Activated T-cell treated with anti-CD3 and anti-CD28 coated beads, Interleukin-2, amount 50 U/mL, for 24 hours (primary cell): ENCODE data around the gene UQCRC2.
"Not testable (repeated sequence)": the region's sequence is repeated elsewhere in the genome, so short reads cannot be mapped to it uniquely, and the experiment has no call there.

Source experiments
- DNase-seq: peaks from one replicate; pipeline ENCODE4 v3.0.0-alpha.2; 2020
- H3K27ac Mint-ChIP-seq: 2 replicates; pipeline ENCODE4 v1.8.0; 2020; ENCODE audit warnings: mild to moderate bottlenecking, mixed read lengths
- H3K27me3 Mint-ChIP-seq: 2 replicates; pipeline ENCODE4 v1.8.0; 2020; ENCODE audit warnings: mixed read lengths
- H3K36me3 Mint-ChIP-seq: 2 replicates; pipeline ENCODE4 v1.8.0; 2020; ENCODE audit warnings: low read depth, mixed read lengths
- H3K4me1 Mint-ChIP-seq: 2 replicates; pipeline ENCODE4 v1.8.0; 2020; ENCODE audit warnings: low read depth, mixed read lengths
- H3K4me3 Mint-ChIP-seq: 2 replicates; pipeline ENCODE4 v1.8.0; 2020; ENCODE audit warnings: mild to moderate bottlenecking, moderate library complexity, mixed read lengths
- H3K9me3 Mint-ChIP-seq: 2 replicates; pipeline ENCODE4 v1.8.0; 2020; ENCODE audit warnings: mixed read lengths

UQCRC2 gene

DNA sequence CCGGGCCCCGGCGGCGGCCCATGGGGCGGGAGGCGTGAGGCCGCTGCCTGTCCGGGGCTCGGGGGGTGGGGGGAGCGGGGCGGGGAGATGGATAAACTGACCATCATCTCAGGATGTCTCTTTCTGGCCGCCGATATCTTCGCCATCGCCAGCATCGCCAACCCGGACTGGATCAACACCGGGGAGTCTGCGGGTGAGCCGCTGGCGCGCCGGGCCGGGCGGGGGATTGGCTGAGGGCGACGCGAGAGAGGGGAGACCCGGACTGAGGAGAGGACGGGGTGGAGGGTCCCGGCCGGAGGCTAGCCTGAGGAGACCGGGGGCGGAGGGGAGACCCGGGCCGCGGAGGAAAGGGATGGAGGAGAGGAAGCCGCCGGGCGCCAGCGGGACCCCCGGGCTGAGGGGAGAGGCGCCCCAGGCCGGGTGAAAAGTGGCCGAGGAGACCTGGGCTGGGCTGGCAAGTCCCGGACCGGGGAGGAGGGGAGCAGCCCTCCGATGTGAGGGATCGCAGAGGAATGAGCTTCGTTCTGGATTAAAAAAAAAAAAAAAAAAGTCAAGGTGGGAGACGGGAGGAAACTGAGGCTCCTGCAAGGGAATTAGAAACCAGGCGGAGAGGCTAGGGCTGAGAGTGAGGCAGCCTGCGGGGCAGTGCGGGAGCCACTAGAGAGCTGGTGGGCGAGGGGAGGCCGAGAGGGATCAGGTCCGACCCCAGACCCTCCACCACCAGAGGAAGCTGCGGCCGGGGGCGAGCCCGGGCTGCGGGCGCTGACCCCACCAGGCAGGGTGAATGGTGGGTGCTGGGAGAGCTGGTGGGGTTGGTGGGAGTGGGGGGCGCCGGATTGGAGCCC is 55.3 kb downstream of the UQCRC2 start:
- H3K9me3 Mint-ChIP-seq, result no peaks in the 10 kb centered on the region
- peak; percentile 63 for DNase-seq
- H3K4me3 Mint-ChIP-seq, result peak overlapping the region; percentile 88
- peaks cover 12% of the 10 kb centered on the region for H3K36me3 Mint-ChIP-seq
- H3K27me3 Mint-ChIP-seq, result no peaks in the 10 kb centered on the region
- H3K27ac Mint-ChIP-seq, result peak overlapping the region; percentile 85
- H3K4me1 Mint-ChIP-seq, result peaks cover 54% of the 10 kb centered on the region

DNA sequence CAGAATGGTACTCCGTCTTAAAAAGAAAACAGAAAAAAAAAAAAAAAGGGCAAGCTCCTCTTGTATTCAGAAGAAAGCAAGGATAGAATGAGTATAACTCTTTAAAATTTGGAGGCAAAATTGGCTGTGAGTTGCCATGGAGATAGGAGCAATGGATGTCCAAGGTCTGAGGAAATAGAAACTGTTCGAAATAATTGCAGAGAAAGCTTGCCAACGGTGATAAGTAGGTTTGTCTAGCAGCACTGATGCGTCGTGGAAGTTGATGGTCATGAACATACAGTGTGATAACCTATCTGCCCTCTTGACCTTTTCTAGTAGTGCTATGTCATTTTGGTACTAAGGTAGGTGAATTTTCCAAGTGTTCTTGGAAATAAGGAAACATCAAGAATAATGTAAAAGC is 57.7 kb downstream of the UQCRC2 start:
- no peak overlapping the region for H3K4me3 Mint-ChIP-seq
- peaks cover 70% of the 10 kb centered on the region for H3K4me1 Mint-ChIP-seq
- H3K9me3 Mint-ChIP-seq, result no peaks in the 10 kb centered on the region
- H3K27ac Mint-ChIP-seq, result no peak overlapping the region
- no peak for DNase-seq
- H3K36me3 Mint-ChIP-seq, result peaks cover 12% of the 10 kb centered on the region
- no peaks in the 10 kb centered on the region for H3K27me3 Mint-ChIP-seq

DNA sequence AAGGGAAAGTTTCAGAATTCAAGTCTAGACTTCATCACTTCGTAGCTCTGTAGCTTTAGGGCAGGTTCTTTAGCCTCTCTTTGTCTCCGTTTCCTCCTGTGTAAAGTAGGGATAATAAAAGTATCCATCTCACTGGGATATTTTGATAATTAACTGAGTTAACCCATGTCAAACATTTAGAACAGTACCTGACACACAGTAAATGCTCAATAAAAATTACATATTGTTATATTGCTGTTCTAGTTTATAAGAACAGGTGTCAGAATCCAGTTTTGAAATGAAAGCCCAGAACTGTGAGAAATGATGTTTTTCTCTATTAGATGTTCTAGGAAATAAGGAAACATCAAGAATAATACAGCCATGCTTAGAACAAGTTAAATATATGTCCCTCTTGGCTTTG is 59.1 kb downstream of the UQCRC2 start:
- Mint-ChIP-seq H3K4me3 (no peak overlapping the region), H3K36me3 (peaks cover 12% of the 10 kb centered on the region), H3K27me3 (no peaks in the 10 kb centered on the region), H3K4me1 (peaks cover 74% of the 10 kb centered on the region), H3K9me3 (no peaks in the 10 kb centered on the region), H3K27ac (no peak overlapping the region)
- no peak for DNase-seq

DNA sequence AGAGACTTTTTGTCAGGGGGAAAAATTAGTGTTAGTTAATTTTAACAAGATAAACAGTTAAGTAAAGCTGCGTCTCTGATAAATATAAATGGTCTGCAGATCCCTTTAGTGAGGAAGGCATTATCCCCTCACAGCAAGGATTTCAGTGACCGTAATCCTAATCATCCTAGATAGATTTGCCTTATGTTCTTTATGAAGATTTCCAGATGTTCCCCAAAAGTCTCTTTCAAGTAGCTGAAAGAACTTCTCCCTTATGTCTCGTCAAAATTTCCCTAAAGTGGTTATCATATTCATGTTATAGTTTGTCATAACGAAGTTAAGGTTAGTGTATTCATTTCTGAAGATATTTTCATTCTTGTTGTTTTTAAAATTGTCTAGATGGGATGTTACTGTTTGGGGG is 60.3 kb downstream of the UQCRC2 start:
- Mint-ChIP-seq H3K27me3 (no peaks in the 10 kb centered on the region), H3K27ac (peak overlapping the region; percentile 45), H3K36me3 (peaks cover 8% of the 10 kb centered on the region), H3K9me3 (no peaks in the 10 kb centered on the region), H3K4me1 (peaks cover 79% of the 10 kb centered on the region), H3K4me3 (no peak overlapping the region)
- no peak for DNase-seq

DNA sequence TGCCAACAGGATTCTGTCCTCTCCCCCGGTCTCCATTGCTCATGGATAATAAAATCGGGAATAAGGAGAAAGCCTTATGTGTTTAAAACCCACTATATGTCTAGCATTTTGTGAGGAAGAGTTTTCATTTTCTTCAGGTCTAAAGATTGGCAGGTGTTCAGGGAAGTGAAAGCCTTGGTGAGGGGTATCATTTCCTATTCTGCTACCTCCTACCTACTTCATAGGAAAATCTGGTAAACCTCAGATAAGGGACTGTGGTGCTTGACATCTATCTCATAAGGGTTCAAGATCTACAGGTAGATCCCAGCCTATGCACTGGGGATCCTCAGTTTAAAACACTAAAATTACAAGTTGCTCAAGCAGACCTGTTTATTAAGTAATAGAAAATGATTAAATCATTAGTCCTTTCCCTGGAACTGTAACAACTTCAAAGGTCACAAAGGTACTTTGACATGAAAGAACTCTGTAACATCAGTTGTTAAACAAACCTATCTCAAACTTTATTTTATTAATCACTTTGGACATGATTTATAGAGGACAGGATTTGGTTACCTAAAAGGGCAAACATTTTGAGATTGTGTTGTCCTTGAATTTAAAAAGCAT is 61.2 kb downstream of the UQCRC2 start:
- H3K4me1 Mint-ChIP-seq, result peaks cover 81% of the 10 kb centered on the region
- H3K36me3 Mint-ChIP-seq, result peaks cover 5% of the 10 kb centered on the region
- H3K27ac Mint-ChIP-seq, result no peak overlapping the region
- DNase-seq, result no peak
- H3K27me3 Mint-ChIP-seq, result no peaks in the 10 kb centered on the region
- no peak overlapping the region for H3K4me3 Mint-ChIP-seq
- H3K9me3 Mint-ChIP-seq, result no peaks in the 10 kb centered on the region

DNA sequence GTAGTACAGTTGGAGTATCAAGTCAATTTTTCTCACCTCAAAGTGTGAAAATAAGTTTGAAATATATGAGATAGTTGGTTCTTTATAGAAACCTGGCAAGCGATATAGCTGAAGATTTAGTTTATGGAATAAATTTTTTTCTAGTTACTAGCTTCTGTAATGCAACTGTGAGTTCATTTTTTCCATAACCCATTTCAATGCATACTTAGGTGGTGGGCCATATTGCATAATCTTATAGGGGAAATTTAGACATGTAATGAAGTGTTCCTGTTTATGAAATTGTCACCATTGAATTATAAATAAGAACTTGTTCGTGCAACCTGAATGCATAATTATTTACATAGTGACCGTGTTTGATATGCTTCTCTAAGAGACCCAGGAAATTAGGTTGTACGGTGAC is 63.8 kb downstream of the UQCRC2 start:
- no peaks in the 10 kb centered on the region for H3K27me3 Mint-ChIP-seq

DNA sequence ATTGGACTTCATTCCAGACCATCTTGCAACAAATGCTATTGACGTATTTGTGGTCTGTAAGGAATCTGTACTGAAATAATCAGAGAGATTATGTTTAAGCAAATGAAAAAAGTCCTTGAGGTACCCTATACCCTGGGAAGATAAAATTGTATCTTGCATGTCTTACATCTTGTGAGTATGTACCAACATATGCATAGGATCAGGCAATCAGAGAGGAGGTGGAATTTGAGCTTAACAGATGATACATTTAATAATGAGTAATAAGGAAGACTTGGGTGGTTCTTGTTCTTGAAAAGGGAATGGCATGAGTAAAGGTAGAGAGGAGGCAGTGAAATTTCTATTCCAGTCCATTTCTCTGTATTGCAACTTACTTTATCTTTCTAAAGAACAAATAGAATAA is 65.4 kb downstream of the UQCRC2 start:
- Mint-ChIP-seq H3K27ac (no peak overlapping the region), H3K27me3 (no peaks in the 10 kb centered on the region), H3K9me3 (no peaks in the 10 kb centered on the region), H3K36me3 (peaks cover 5% of the 10 kb centered on the region), H3K4me1 (peaks cover 60% of the 10 kb centered on the region), H3K4me3 (no peak overlapping the region)
- DNase-seq, result no peak

More for the DNA sequence above, 63.8 kb downstream of the UQCRC2 start:
- Mint-ChIP-seq H3K4me1 (peaks cover 69% of the 10 kb centered on the region), H3K27ac (no peak overlapping the region), H3K4me3 (no peak overlapping the region), H3K9me3 (no peaks in the 10 kb centered on the region), H3K36me3 (peaks cover 1% of the 10 kb centered on the region)
- no peak for DNase-seq

DNA sequence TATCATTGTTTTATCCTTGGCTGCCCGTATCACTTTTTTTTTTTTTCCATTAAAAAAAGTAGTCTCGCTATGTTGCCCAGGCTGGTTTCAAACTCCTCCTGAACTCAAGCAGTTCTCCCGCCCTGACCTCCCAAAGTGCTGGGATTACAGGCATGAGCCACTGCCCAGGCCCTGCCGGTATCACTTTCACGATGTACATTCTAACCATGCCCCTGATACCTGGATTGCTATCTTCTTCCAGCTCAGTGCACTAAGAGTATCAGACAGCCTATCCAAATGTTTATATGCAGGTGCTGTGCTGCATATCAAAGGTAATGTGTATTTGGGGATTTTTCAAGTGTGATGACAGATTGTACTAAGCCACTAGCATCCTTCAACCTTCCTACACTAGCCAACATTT is 69.0 kb downstream of the UQCRC2 start:
- H3K36me3 Mint-ChIP-seq, result peaks cover 10% of the 10 kb centered on the region
- peaks cover 40% of the 10 kb centered on the region for H3K4me1 Mint-ChIP-seq
- no peak overlapping the region for H3K27ac Mint-ChIP-seq
- no peak for DNase-seq
- no peaks in the 10 kb centered on the region for H3K27me3 Mint-ChIP-seq
- no peaks in the 10 kb centered on the region for H3K9me3 Mint-ChIP-seq
- H3K4me3 Mint-ChIP-seq, result no peak overlapping the region

DNA sequence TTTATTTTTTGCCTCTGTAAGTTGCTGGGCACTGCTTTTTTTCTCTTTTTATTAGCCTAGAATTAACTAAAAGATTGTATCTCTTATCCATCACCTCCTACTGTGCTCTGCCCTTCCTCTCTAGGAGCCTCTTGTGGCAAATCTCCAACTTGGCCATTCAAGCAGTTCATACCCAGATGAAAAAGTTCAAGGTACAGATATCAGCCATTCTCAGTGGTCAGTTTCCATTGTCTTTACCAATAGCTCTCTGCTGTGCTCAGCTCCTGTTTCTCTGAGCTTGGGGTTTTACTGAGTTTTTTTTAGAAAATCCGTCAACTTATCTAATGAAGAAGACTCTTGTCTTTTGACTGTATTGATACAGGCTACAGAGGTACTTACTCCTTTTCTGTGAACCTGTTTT is 70.3 kb downstream of the UQCRC2 start:
- no peak for DNase-seq
- no peak overlapping the region for H3K4me3 Mint-ChIP-seq
- H3K9me3 Mint-ChIP-seq, result no peaks in the 10 kb centered on the region
- no peaks in the 10 kb centered on the region for H3K27me3 Mint-ChIP-seq
- H3K36me3 Mint-ChIP-seq, result peaks cover 10% of the 10 kb centered on the region
- no peak overlapping the region for H3K27ac Mint-ChIP-seq
- H3K4me1 Mint-ChIP-seq, result peaks cover 42% of the 10 kb centered on the region

DNA sequence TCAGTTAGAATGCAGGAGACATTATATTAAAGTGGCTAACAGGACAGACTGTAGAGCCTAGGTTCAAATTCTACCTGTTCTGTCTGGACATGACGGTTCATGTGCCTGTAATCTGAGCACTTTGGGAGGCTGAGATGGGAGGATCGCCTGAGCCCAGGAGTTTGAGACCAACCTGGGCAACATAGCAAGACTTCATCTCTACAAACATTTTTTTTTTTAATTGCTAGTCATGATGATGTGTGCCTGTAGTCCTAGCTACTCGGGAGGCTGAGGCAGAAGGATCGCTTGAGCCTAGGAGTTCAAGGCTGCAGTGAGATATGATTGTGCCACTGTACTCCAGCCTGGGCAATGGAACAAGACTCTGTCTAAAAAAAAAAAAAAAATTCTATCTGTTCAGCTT is 71.6 kb downstream of the UQCRC2 start:
- H3K4me3 Mint-ChIP-seq, DNase-seq, H3K9me3 Mint-ChIP-seq, H3K27me3 Mint-ChIP-seq, H3K27ac Mint-ChIP-seq: not testable (repeated sequence)
- H3K36me3 Mint-ChIP-seq, result peaks cover 14% of the 10 kb centered on the region
- H3K4me1 Mint-ChIP-seq, result peaks cover 39% of the 10 kb centered on the region

DNA sequence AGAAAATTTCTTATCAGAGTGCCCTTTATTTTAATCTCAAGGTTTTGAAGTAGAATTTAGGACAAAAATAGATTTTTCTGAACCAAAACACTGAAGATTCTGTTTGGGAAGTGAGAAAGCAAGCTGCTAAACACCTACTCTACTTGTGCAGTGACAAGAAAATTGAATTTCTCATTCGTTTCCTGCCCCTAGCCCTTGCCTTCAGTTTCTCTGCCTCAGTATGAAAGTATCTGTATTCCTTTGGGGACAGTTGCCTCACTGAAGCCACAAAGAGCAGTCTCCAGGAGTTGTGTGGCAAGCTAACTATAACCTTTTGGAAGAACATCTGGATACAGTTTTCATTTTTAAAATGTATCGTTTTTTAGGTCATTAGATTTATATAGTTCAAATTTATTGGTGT is 74.5 kb downstream of the UQCRC2 start:
- H3K36me3 Mint-ChIP-seq, result peaks cover 37% of the 10 kb centered on the region
- no peak overlapping the region for H3K4me3 Mint-ChIP-seq
- no peaks in the 10 kb centered on the region for H3K9me3 Mint-ChIP-seq
- H3K4me1 Mint-ChIP-seq, result peaks cover 42% of the 10 kb centered on the region
- no peak overlapping the region for H3K27ac Mint-ChIP-seq
- no peaks in the 10 kb centered on the region for H3K27me3 Mint-ChIP-seq
- DNase-seq, result no peak

DNA sequence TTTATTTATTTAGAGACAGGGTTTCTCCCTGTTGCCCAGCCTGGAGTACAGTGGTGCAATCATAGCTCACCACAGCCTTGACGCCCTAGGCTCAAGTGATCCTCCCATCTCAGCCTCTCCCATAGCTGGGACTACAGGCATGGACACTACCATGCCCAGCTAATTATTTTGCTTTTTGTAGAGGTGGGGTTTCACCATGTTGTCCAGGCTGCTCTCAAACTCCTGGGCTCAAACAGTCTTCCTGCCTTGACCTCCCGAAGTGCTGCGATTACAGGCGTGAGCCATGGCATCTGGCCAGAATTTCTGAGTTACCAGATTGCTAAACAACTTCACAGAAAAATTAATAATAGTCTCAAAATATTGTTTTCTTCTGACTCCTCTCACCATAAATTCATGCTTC is 76.5 kb downstream of the UQCRC2 start:
- H3K9me3 Mint-ChIP-seq, result no peaks in the 10 kb centered on the region
- no peaks in the 10 kb centered on the region for H3K27me3 Mint-ChIP-seq
- no peak overlapping the region for H3K4me3 Mint-ChIP-seq
- H3K4me1 Mint-ChIP-seq, result peaks cover 47% of the 10 kb centered on the region
- no peak overlapping the region for H3K27ac Mint-ChIP-seq
- H3K36me3 Mint-ChIP-seq, result peaks cover 41% of the 10 kb centered on the region
- DNase-seq, result no peak

DNA sequence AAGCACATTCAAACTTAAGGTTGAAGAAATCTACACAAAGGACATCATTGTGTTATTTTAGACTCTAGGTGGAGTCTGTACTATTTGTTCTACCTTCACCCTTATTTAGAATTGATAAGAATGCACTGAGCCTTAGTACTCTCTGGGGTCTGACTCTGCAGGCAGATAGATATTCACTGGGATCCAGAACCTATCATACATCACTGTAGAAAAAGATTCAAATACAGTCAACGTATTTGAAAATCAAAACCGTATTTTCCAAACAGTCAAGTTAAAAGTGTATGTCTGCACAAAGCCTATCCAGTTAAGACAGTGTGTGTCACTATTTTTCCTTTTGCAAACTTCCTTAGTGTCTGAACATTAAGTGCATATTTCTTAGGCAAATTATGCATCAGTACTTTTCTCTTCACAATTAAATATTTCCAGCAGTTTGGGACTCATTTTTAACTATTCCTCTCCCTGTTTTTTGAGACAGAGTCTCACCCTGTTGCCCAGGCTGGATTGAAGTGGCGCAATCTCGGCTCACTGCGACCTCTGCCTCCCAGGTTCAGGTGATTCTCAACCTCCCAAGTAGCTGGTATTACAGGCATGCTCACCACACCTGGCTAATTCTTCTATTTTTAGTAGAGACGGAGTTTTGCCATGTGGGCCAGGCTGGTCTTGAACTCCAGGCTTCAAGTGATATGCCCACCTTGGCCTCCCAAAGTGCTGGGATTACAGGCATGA is 77.1 kb downstream of the UQCRC2 start:
- Mint-ChIP-seq H3K36me3 (peaks cover 44% of the 10 kb centered on the region), H3K27ac (no peak overlapping the region), H3K4me1 (peaks cover 52% of the 10 kb centered on the region)

DNA sequence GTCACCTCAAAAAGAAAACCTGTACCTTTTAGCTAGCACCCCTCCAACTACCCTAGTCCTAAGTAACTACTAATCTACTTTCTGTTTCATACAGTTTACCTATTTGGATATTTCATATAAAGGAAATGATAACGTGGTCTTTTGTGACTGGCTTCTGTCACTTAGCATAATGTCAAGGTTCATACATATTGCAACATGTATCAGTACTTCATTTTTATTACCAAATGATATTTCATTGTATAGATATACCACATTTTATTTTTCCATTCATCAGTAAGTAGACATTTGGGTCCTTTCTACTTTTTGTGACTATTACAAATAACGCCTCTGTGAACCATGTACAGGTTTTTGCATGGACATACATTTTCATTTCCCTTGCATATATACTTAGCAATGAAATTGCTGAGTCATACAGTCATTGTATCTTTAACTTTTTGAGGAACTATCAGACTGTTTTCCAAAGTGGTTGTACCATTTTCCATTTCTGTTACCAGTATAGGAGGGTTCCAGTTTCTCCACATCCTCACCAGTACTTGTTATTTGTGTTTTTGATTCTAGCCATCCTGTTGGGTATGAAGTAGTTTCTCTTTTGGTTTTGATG is 78.4 kb downstream of the UQCRC2 start:
- H3K4me3 Mint-ChIP-seq, result no peak overlapping the region
- H3K4me1 Mint-ChIP-seq, result peaks cover 51% of the 10 kb centered on the region
- H3K27me3 Mint-ChIP-seq, result no peaks in the 10 kb centered on the region
- H3K9me3 Mint-ChIP-seq, result no peaks in the 10 kb centered on the region
- peak overlapping the region; percentile 57 for H3K27ac Mint-ChIP-seq
- no peak for DNase-seq
- H3K36me3 Mint-ChIP-seq, result peaks cover 51% of the 10 kb centered on the region

More for the DNA sequence above, 77.1 kb downstream of the UQCRC2 start:
- Mint-ChIP-seq H3K27me3 (no peaks in the 10 kb centered on the region), H3K4me3 (no peak overlapping the region), H3K9me3 (no peaks in the 10 kb centered on the region)
- no peak for DNase-seq
